HEK293 (cell line): Measurements from ENCODE around the gene FGF22.

Source experiments
- EGR2 ChIP-seq: fragments of 450-650 bp; formaldehyde crosslinking; IDR thresholded peaks from 2 replicates; pipeline ENCODE4 v1.5.1; 2016; ENCODE audit warnings: low read depth, missing biosample characterization, missing genetic modification characterization
- KLF9 ChIP-seq: fragments of 450-650 bp; formaldehyde crosslinking; IDR thresholded peaks from 2 replicates; pipeline ENCODE4 v1.5.1; 2016; ENCODE audit warnings: missing biosample characterization, missing genetic modification characterization, low read depth
- ZBTB20 ChIP-seq: fragments of 450-650 bp; formaldehyde crosslinking; IDR thresholded peaks from 2 replicates; pipeline ENCODE4 v1.5.1; 2016; ENCODE audit warnings: missing biosample characterization, missing genetic modification characterization
- ZFHX2 ChIP-seq: fragments of 450-650 bp; formaldehyde crosslinking; conservative IDR thresholded peaks from 2 replicates; pipeline ENCODE4 v1.5.1; 2016; ENCODE audit warnings: missing biosample characterization, missing genetic modification characterization
- ZFP41 ChIP-seq: fragments of 450-650 bp; formaldehyde crosslinking; IDR thresholded peaks from 2 replicates; pipeline ENCODE4 v1.5.1; 2016; ENCODE audit warnings: missing biosample characterization, missing genetic modification characterization, borderline replicate concordance
- ZFP69B ChIP-seq: fragments of 450-650 bp; formaldehyde crosslinking; IDR thresholded peaks from 2 replicates; pipeline ENCODE4 v1.5.1; 2016; ENCODE audit warnings: missing biosample characterization, missing genetic modification characterization
- ZNF24 ChIP-seq: fragments of 450-650 bp; formaldehyde crosslinking; IDR thresholded peaks from 2 replicates; pipeline ENCODE4 v1.5.1; 2016; ENCODE audit warnings: missing biosample characterization, missing genetic modification characterization
- ZNF335 ChIP-seq: fragments of 450-650 bp; formaldehyde crosslinking; conservative IDR thresholded peaks from 2 replicates; pipeline ENCODE4 v1.5.1; 2016; ENCODE audit warnings: missing biosample characterization, missing genetic modification characterization
- ZNF341 ChIP-seq: fragments of 450-650 bp; formaldehyde crosslinking; IDR thresholded peaks from 2 replicates; pipeline ENCODE4; 2016; ENCODE audit warnings: low read depth, missing biosample characterization, missing genetic modification characterization
- ZNF354C ChIP-seq: fragments of 450-650 bp; formaldehyde crosslinking; IDR thresholded peaks from 2 replicates; pipeline ENCODE4 v1.5.1; 2016; ENCODE audit warnings: missing biosample characterization, missing genetic modification characterization, low read depth, borderline replicate concordance
- ZNF366 ChIP-seq: fragments of 450-650 bp; formaldehyde crosslinking; conservative IDR thresholded peaks from 2 replicates; pipeline ENCODE4 v1.5.1; 2016; ENCODE audit warnings: missing biosample characterization, missing genetic modification characterization
- ZNF529 ChIP-seq: fragments of 450-650 bp; formaldehyde crosslinking; IDR thresholded peaks from 2 replicates; pipeline ENCODE4 v1.5.1; 2017; ENCODE audit warnings: missing genetic modification characterization, missing biosample characterization; ENCODE audit not compliant: insufficient replicate concordance
- ZNF571 ChIP-seq: fragments of 450-650 bp; formaldehyde crosslinking; IDR thresholded peaks from 2 replicates; pipeline ENCODE4 v1.5.0; 2017; ENCODE audit warnings: missing biosample characterization, missing genetic modification characterization
- ZNF660 ChIP-seq: fragments of 450-650 bp; IDR thresholded peaks from 2 replicates; pipeline ENCODE4 v1.5.1; 2018; ENCODE audit warnings: missing biosample characterization, mild to moderate bottlenecking, missing genetic modification characterization
- ZNF76 ChIP-seq: fragments of 450-650 bp; formaldehyde crosslinking; IDR thresholded peaks from 2 replicates; pipeline ENCODE4; 2016; ENCODE audit warnings: low read depth, missing biosample characterization, missing genetic modification characterization, borderline replicate concordance
- ZNF792 ChIP-seq: fragments of 450-650 bp; formaldehyde crosslinking; IDR thresholded peaks from 2 replicates; pipeline ENCODE4 v1.5.1; 2016; ENCODE audit warnings: missing biosample characterization, missing genetic modification characterization
- ZNF837 ChIP-seq: fragments of 450-650 bp; formaldehyde crosslinking; IDR thresholded peaks from 2 replicates; pipeline ENCODE4 v1.5.1; 2016; ENCODE audit warnings: missing biosample characterization, missing genetic modification characterization
- ZNF843 ChIP-seq: fragments of 450-650 bp; formaldehyde crosslinking; IDR thresholded peaks from 2 replicates; pipeline ENCODE4 v1.5.1; 2016; ENCODE audit warnings: missing biosample characterization, missing genetic modification characterization
- ZSCAN16 ChIP-seq: fragments of 450-650 bp; formaldehyde crosslinking; IDR thresholded peaks from 2 replicates; pipeline ENCODE4 v1.5.1; 2016; ENCODE audit warnings: missing biosample characterization, missing genetic modification characterization
- TF ChIP-seq, protein P1 (sequence below): fragments of 450-650 bp; formaldehyde crosslinking; IDR thresholded peaks from 2 replicates; pipeline ENCODE4 v1.5.1; 2017; ENCODE audit warnings: missing biosample characterization, missing genetic modification characterization
- TF ChIP-seq, protein P2 (sequence below): fragments of 450-650 bp; formaldehyde crosslinking; IDR thresholded peaks from 2 replicates; pipeline ENCODE4 v1.5.1; 2016; ENCODE audit warnings: missing biosample characterization, missing genetic modification characterization
- TF ChIP-seq, protein P3 (sequence below): fragments of 450-650 bp; formaldehyde crosslinking; IDR thresholded peaks from 2 replicates; pipeline ENCODE4 v1.5.1; 2016; ENCODE audit warnings: missing biosample characterization, missing genetic modification characterization
- TF ChIP-seq, protein P4 (sequence below): fragments of 450-650 bp; formaldehyde crosslinking; IDR thresholded peaks from 2 replicates; pipeline ENCODE4; 2016; ENCODE audit warnings: missing biosample characterization, missing genetic modification characterization
- TF ChIP-seq, protein P5 (sequence below): fragments of 450-650 bp; formaldehyde crosslinking; IDR thresholded peaks from 2 replicates; pipeline ENCODE4 v1.5.1; 2016; ENCODE audit warnings: missing biosample characterization, missing genetic modification characterization, low read depth
- TF ChIP-seq, protein P6 (sequence below): fragments of 450-650 bp; formaldehyde crosslinking; IDR thresholded peaks from 2 replicates; pipeline ENCODE4 v1.5.1; 2016; ENCODE audit warnings: missing biosample characterization, missing genetic modification characterization
- TF ChIP-seq, protein P7 (sequence below): sonication (generic); formaldehyde crosslinking; IDR thresholded peaks from 2 replicates; pipeline ENCODE4 v1.8.1; 2022; ENCODE audit warnings: mild to moderate bottlenecking, moderate library complexity, missing genetic modification reagents

FGF22 gene

DNA sequence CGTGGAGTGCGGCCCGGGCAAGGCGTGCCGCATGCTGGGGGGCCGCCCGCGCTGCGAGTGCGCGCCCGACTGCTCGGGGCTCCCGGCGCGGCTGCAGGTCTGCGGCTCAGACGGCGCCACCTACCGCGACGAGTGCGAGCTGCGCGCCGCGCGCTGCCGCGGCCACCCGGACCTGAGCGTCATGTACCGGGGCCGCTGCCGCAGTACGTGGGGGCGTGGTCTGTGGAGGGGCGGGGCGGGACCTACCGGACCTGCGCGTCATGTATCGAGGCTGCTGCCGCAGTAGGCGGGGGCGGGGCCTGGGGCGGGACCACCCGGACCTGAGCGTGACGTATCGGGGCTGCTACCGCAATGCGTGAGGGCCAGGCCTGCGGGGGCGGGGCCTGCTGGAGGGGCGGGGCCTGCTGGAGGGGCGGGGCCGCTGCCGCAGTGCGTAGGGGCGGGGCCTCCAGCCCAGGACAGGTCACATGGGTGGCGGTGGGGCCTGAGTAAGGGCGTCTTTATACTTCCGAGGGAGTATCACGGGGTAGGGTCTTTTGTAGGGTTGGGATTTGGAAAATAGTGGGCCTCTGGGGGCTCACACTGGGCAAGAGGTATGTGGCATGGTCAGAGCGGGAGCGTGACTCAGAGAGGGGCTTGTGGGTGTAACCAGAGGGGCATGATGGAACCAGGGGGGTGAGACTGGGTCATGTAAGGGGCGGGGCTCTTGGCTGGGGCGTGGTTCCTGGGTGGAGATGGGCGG lies 40.8 kb downstream of the FGF22 start (continued):
- TF ChIP-seq, protein P1, sequence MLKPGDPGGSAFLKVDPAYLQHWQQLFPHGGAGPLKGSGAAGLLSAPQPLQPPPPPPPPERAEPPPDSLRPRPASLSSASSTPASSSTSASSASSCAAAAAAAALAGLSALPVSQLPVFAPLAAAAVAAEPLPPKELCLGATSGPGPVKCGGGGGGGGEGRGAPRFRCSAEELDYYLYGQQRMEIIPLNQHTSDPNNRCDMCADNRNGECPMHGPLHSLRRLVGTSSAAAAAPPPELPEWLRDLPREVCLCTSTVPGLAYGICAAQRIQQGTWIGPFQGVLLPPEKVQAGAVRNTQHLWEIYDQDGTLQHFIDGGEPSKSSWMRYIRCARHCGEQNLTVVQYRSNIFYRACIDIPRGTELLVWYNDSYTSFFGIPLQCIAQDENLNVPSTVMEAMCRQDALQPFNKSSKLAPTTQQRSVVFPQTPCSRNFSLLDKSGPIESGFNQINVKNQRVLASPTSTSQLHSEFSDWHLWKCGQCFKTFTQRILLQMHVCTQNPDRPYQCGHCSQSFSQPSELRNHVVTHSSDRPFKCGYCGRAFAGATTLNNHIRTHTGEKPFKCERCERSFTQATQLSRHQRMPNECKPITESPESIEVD (tag by site-specific recombination), result no peak
- TF ChIP-seq ZNF660 (peak; percentile 44; the same call in 1 of the 2 replicates), ZNF366 (no peak), ZSCAN16 (tag by site-specific recombination) (no peak), KLF9 (tag by site-specific recombination) (peak; percentile 97), ZNF354C (no peak), ZNF843 (tag by site-specific recombination) (0 out of 2 replicates have a peak, but pooled peaks have one; percentile 16), EGR2 (tag by site-specific recombination) (peak; percentile 72), ZFP69B (peak; percentile 78), ZNF529 (tag by site-specific recombination) (no peak), ZFHX2 (peak; percentile 78), ZNF837 (tag by site-specific recombination) (no peak), ZNF24 (tag by site-specific recombination) (no peak), ZFP41 (tag by site-specific recombination) (no peak), ZBTB20 (tag by site-specific recombination) (no peak), ZNF571 (no peak), ZNF792 (no peak), ZNF76 (tag by site-specific recombination) (peak; percentile 93), ZNF341 (tag by site-specific recombination) (peak; percentile 54; the same call in 1 of the 2 replicates), ZNF335 (tag by site-specific recombination) (peak; percentile 80)
- TF ChIP-seq, protein P2, sequence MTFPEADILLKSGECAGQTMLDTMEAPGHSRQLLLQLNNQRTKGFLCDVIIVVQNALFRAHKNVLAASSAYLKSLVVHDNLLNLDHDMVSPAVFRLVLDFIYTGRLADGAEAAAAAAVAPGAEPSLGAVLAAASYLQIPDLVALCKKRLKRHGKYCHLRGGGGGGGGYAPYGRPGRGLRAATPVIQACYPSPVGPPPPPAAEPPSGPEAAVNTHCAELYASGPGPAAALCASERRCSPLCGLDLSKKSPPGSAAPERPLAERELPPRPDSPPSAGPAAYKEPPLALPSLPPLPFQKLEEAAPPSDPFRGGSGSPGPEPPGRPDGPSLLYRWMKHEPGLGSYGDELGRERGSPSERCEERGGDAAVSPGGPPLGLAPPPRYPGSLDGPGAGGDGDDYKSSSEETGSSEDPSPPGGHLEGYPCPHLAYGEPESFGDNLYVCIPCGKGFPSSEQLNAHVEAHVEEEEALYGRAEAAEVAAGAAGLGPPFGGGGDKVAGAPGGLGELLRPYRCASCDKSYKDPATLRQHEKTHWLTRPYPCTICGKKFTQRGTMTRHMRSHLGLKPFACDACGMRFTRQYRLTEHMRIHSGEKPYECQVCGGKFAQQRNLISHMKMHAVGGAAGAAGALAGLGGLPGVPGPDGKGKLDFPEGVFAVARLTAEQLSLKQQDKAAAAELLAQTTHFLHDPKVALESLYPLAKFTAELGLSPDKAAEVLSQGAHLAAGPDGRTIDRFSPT (tag by site-specific recombination), result peak; percentile 74
- TF ChIP-seq, protein P3, sequence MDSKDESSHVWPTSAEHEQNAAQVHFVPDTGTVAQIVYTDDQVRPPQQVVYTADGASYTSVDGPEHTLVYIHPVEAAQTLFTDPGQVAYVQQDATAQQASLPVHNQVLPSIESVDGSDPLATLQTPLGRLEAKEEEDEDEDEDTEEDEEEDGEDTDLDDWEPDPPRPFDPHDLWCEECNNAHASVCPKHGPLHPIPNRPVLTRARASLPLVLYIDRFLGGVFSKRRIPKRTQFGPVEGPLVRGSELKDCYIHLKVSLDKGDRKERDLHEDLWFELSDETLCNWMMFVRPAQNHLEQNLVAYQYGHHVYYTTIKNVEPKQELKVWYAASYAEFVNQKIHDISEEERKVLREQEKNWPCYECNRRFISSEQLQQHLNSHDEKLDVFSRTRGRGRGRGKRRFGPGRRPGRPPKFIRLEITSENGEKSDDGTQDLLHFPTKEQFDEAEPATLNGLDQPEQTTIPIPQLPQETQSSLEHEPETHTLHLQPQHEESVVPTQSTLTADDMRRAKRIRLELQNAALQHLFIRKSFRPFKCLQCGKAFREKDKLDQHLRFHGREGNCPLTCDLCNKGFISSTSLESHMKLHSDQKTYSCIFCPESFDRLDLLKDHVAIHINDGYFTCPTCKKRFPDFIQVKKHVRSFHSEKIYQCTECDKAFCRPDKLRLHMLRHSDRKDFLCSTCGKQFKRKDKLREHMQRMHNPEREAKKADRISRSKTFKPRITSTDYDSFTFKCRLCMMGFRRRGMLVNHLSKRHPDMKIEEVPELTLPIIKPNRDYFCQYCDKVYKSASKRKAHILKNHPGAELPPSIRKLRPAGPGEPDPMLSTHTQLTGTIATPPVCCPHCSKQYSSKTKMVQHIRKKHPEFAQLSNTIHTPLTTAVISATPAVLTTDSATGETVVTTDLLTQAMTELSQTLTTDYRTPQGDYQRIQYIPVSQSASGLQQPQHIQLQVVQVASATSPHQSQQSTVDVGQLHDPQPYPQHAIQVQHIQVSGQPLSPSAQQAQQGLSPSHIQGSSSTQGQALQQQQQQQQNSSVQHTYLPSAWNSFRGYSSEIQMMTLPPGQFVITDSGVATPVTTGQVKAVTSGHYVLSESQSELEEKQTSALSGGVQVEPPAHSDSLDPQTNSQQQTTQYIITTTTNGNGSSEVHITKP, result 0 out of 2 replicates have a peak, but pooled peaks have one; percentile 29
- TF ChIP-seq, protein P4, sequence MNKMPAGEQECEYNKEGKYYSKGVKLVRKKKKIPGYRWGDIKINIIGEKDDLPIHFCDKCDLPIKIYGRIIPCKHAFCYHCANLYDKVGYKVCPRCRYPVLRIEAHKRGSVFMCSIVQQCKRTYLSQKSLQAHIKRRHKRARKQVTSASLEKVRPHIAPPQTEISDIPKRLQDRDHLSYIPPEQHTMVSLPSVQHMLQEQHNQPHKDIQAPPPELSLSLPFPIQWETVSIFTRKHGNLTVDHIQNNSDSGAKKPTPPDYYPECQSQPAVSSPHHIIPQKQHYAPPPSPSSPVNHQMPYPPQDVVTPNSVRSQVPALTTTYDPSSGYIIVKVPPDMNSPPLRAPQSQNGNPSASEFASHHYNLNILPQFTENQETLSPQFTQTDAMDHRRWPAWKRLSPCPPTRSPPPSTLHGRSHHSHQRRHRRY (tag by site-specific recombination), result no peak
- TF ChIP-seq, protein P5, sequence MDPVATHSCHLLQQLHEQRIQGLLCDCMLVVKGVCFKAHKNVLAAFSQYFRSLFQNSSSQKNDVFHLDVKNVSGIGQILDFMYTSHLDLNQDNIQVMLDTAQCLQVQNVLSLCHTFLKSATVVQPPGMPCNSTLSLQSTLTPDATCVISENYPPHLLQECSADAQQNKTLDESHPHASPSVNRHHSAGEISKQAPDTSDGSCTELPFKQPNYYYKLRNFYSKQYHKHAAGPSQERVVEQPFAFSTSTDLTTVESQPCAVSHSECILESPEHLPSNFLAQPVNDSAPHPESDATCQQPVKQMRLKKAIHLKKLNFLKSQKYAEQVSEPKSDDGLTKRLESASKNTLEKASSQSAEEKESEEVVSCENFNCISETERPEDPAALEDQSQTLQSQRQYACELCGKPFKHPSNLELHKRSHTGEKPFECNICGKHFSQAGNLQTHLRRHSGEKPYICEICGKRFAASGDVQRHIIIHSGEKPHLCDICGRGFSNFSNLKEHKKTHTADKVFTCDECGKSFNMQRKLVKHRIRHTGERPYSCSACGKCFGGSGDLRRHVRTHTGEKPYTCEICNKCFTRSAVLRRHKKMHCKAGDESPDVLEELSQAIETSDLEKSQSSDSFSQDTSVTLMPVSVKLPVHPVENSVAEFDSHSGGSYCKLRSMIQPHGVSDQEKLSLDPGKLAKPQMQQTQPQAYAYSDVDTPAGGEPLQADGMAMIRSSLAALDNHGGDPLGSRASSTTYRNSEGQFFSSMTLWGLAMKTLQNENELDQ (tag by site-specific recombination), result no peak
- TF ChIP-seq, protein P6, sequence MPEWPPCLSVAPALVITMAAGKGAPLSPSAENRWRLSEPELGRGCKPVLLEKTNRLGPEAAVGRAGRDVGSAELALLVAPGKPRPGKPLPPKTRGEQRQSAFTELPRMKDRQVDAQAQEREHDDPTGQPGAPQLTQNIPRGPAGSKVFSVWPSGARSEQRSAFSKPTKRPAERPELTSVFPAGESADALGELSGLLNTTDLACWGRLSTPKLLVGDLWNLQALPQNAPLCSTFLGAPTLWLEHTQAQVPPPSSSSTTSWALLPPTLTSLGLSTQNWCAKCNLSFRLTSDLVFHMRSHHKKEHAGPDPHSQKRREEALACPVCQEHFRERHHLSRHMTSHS (tag by site-specific recombination), result no peak
- TF ChIP-seq, protein P7, sequence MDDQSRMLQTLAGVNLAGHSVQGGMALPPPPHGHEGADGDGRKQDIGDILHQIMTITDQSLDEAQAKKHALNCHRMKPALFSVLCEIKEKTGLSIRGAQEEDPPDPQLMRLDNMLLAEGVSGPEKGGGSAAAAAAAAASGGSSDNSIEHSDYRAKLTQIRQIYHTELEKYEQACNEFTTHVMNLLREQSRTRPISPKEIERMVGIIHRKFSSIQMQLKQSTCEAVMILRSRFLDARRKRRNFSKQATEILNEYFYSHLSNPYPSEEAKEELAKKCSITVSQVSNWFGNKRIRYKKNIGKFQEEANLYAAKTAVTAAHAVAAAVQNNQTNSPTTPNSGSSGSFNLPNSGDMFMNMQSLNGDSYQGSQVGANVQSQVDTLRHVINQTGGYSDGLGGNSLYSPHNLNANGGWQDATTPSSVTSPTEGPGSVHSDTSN (CRISPR knock-in tag), result peak; percentile 88; the same call in 1 of the 2 replicates
